Lung (tissue), 12 donors: ENCODE measurements around the gene PDE4B. TPM values are rescaled to one million over a fixed set of nuclear protein-coding genes. Genes with fewer than 3 reads are reported as not detected.
"Not testable (repeated sequence)": the region's sequence is repeated elsewhere in the genome, so short reads cannot be mapped to it uniquely, and the experiment has no call there.

ENCODE experiments used
- ATAC-seq: fragments of 200-7000 bp; cut with Tn5 transposase; one replicate; pipeline ENCODE4 v1.9.1; 2020; ENCODE audit warnings: moderate number of reproducible peaks; ENCODE audit not compliant: insufficient read depth, low FRiP score
- DNase-seq, 3 donors: peaks; one replicate each; pipeline ENCODE4 v3.0.0-alpha.2; 2013 to 2017
- H3K27ac ChIP-seq, 2 donors: one replicate each; pipeline ENCODE4 v1.5.1; 2013; ENCODE audit warnings: mild to moderate bottlenecking in 2 of 2, moderate library complexity in 2 of 2, control low read depth in 1 of 2, inconsistent platforms in 1 of 2, low read depth in 1 of 2, low read length in 1 of 2
- H3K27me3 ChIP-seq, 3 donors: one replicate each; pipeline ENCODE4 v1.5.1; 2013; ENCODE audit warnings: low read length in 2 of 3; ENCODE audit not compliant: control insufficient read depth in 3 of 3, insufficient read depth in 3 of 3
- H3K36me3 ChIP-seq, 4 donors: one replicate each; pipeline ENCODE4 v1.5.1; 2013; ENCODE audit warnings: low read length in 4 of 4, mild to moderate bottlenecking in 1 of 4, moderate library complexity in 1 of 4; ENCODE audit not compliant: control insufficient read depth in 4 of 4, insufficient read depth in 4 of 4
- H3K4me1 ChIP-seq, 5 donors: one replicate each; pipeline ENCODE4 v1.5.1; 2013; ENCODE audit warnings: low read length in 5 of 5, mild to moderate bottlenecking in 2 of 5, moderate library complexity in 1 of 5; ENCODE audit not compliant: control insufficient read depth in 5 of 5, insufficient read depth in 5 of 5
- H3K4me3 ChIP-seq: one replicate; pipeline ENCODE4 v1.5.1; 2013; ENCODE audit warnings: mild to moderate bottlenecking, control low read depth, moderate library complexity
- H3K9ac ChIP-seq, 2 donors: one replicate each; pipeline ENCODE4 v1.5.1; 2013; ENCODE audit warnings: low read length in 2 of 2, control low read depth in 1 of 2; ENCODE audit not compliant: insufficient read depth in 1 of 2
- H3K9me3 ChIP-seq, 4 donors: one replicate each; pipeline ENCODE4 v1.5.1; 2013; ENCODE audit warnings: low read length in 3 of 4, mild to moderate bottlenecking in 1 of 4, moderate library complexity in 1 of 4; ENCODE audit not compliant: control insufficient read depth in 4 of 4, insufficient read depth in 3 of 4
- WGBS, 2 donors: extraction: QIAGEN DNeasy Blood & Tissue Kit; methylation state at CpG; one replicate each; pipeline ENCODE4 v1.1.7; 2013; 5-methylcytosine and 5-hydroxymethylcytosine counted together
- polyA plus RNA-seq, 2 donors: library from polyadenylated mRNA; stranded (reverse); fragments of 200-250 nt; gene quantifications; one replicate each; pipeline ENCODE4 v1.2.1, GENCODE V29; 2013
- total RNA-seq, 2 donors: library from RNA; depleted of rRNA in 1 of 2; stranded (reverse); fragments of >200 nt in 1 of 2; gene quantifications; one replicate each; pipeline ENCODE4 v1.2.1, GENCODE V29; 2014 to 2021
- TF ChIP-seq, protein P1 (sequence below): IDR thresholded peaks from 2 replicates; pipeline ENCODE4 v1.5.1; 2012; ENCODE audit warnings: mild to moderate bottlenecking; ENCODE audit errors: control extremely low read depth, extremely low read depth
- donor health status: control.
- donor health status: control.
- donor health status: Bipolar disorder and iron deficiency.
- donor health status: healthy.
- donor health status: DM: yes; HTN: yes; CAD: no.

Gene PDE4B
- total and polyA plus RNA-seq, 4 donors = 4.0 to 96.2 (median 20.2) TPM

DNA sequence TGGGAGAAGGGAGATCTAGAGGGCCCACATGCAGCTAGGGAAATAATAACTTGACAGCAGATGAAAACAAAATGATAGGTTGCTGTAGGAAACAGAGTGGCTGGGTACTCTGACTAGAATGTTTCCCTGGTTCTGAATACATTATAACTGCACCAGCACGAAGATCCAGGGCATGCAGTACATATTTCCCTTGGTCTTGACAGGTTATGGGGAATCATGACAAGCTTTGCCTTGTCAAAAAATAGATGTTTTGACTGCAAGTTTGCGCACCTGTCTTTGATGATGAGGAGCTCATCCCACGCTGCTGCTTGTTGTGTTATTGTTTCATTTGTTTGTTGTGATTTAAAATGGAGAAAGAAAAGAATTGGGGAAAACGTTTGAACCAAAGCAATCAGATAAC, 292.9 kb downstream of the PDE4B start:
- no peaks in the 10 kb centered on the region for H3K36me3 ChIP-seq
- H3K4me3 ChIP-seq = no peak overlapping the region
- no peak overlapping the region for H3K27ac ChIP-seq
- TF ChIP-seq, protein P1, sequence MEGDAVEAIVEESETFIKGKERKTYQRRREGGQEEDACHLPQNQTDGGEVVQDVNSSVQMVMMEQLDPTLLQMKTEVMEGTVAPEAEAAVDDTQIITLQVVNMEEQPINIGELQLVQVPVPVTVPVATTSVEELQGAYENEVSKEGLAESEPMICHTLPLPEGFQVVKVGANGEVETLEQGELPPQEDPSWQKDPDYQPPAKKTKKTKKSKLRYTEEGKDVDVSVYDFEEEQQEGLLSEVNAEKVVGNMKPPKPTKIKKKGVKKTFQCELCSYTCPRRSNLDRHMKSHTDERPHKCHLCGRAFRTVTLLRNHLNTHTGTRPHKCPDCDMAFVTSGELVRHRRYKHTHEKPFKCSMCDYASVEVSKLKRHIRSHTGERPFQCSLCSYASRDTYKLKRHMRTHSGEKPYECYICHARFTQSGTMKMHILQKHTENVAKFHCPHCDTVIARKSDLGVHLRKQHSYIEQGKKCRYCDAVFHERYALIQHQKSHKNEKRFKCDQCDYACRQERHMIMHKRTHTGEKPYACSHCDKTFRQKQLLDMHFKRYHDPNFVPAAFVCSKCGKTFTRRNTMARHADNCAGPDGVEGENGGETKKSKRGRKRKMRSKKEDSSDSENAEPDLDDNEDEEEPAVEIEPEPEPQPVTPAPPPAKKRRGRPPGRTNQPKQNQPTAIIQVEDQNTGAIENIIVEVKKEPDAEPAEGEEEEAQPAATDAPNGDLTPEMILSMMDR = no peak
- 68 to 77% methylated on average over 4 of the region's 4 CpGs for WGBS, 2 donors
- DNase-seq = no peak
- no peaks in the 10 kb centered on the region for H3K9me3 ChIP-seq
- H3K9ac ChIP-seq = no peak overlapping the region
- ATAC-seq = no peak
- H3K27me3 ChIP-seq = no peaks in the 10 kb centered on the region
- H3K4me1 ChIP-seq = no peaks in the 10 kb centered on the region

DNA sequence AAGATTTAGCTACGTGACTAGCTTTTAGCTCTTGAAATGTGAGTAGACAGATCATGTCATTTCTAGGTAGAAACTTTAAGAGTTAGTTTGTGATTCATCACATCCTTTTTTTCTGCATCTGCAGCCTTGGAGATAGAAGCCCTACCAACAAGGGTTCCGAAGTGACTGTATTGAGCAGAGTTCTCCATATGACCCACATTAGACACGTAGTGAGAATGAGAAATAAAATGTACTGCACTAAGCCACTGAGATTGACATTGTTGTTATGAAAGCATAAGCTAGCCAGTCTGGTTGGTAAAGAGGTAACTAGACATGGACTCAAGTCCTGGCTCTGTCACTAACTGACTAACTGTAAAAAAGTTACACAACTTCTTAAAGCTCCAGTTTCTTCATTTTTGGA, 296.1 kb downstream of the PDE4B start:
- TF ChIP-seq, protein P1 = no peak
- Histone ChIP-seq H3K4me1 (no peaks in the 10 kb centered on the region), H3K27me3 (no peaks in the 10 kb centered on the region), H3K27ac (no peak overlapping the region), H3K4me3 (no peak overlapping the region), H3K9me3 (no peaks in the 10 kb centered on the region), H3K36me3 (no peaks in the 10 kb centered on the region), H3K9ac (no peak overlapping the region)
- WGBS, 2 donors = 79 to 86% methylated on average over 3 of the region's 3 CpGs
- ATAC-seq (no peak), DNase-seq (no peak)

DNA sequence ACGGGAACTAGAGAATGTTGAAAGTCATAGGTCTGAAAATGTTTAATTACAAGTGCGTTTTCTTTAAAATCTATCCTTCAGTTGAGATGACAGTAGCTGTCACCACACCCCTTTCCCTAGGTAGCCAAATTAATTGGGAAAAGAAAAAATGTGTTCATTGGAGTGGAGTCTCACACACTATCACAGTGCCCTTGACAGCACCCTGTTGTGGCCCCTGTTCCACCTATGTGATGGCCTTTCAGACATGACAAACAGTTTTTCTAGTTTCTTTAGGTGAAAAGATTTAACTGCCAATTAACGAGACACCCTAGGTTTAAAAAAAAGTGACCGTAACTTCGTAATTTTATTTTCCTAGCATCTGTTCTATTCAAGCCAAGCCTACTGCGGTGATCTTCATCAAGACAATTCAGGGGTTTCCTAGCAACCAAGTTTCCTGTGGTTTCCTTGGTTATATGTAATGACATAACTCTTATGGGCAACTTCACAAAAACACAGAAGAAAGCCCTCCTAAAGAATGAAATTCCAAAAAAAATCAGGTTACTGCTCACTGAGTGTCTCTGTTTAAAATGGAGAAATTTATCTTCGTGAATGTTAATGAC, 298.3 kb downstream of the PDE4B start:
- Histone ChIP-seq H3K27ac (no peak overlapping the region), H3K36me3 (no peaks in the 10 kb centered on the region), H3K27me3 (no peaks in the 10 kb centered on the region), H3K4me3 (no peak overlapping the region), H3K9ac (no peak overlapping the region), H3K4me1 (no peaks in the 10 kb centered on the region), H3K9me3 (no peaks in the 10 kb centered on the region)
- 58 to 59% methylated on average over 7 of the region's 7 CpGs for whole genome bisulfite sequencing, 2 donors
- ATAC-seq (no peak), DNase-seq (peak in 1 of 3 donors; percentile 1)
- TF ChIP-seq, protein P1 = no peak

GRCh38 chr1:66095190-66095589, 302.5 kb downstream of the PDE4B start:
- no peak overlapping the region for H3K4me3 ChIP-seq
- H3K27ac ChIP-seq = no peak overlapping the region
- no peak for ATAC-seq
- 85 to 93% methylated on average over 1 of the region's 1 CpG for WGBS, 2 donors
- H3K4me1 ChIP-seq = no peaks in the 10 kb centered on the region
- no peaks in the 10 kb centered on the region for H3K36me3 ChIP-seq
- no peaks in the 10 kb centered on the region for H3K9me3 ChIP-seq
- no peak overlapping the region for H3K9ac ChIP-seq
- no peaks in the 10 kb centered on the region for H3K27me3 ChIP-seq
- DNase-seq = no peak
- TF ChIP-seq, protein P1 = no peak

GRCh38 chr1:66100959-66101358, 308.3 kb downstream of the PDE4B start:
- H3K4me1 ChIP-seq, H3K36me3 ChIP-seq, H3K27me3 ChIP-seq, H3K9ac ChIP-seq, H3K9me3 ChIP-seq, H3K27ac ChIP-seq, H3K4me3 ChIP-seq, ATAC-seq, DNase-seq: not testable (repeated sequence)
- WGBS, 2 donors = 95% methylated on average over 3 of the region's 4 CpGs
